Measurements from ENCODE around the gene SMIM9. TPM values are rescaled to one million over a fixed set of nuclear protein-coding genes. Genes with fewer than 3 reads are reported as not detected.

Gene SMIM9
- total and polyA plus RNA-seq, 9 of the 15 experiments (the other 6 are each of a cell fraction or from before 2014, with no cell fraction given), result 0.08 TPM; not detected in 8

DNA sequence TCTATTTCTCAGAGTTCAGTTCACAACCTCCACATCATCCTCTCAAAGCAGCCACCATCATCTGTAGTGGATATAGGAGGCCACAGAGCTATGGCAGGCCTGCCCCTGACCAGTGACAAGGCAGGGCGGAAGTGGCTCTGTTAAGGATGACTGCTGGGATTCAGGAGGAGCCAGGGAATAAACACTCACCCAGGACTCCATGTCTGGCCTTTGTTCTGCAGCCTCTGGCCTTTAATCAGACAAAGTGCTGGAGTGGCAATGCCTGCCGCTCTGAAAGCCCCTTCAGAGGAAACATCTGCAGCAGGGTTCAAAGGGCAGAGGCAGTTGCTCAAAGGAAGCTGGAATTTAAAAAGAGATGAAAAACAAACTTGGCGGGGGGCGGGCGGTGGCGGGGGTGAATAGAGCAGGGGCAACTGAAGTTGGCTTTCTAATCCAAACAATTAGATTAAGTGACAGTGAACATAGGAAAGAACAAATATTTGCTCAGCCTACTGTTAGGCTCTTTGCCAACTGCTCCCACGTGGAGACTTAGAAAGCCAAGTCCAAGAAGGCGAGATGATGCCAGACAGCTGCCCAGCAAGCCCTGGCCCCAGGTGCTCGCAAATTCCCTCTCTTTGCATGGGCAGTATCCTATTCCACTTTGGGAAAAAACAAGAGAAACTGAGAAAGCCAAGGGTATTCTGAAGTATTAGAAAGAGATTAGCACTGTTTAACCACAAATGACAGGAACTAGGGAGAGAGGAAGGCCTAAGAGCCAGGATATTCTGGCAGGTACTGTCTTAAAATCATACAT, 34.7 kb downstream of the SMIM9 start (continued):
- TF ChIP-seq RBM39 (optimal IDR thresholded peaks at IDR 0.05; ENCODE audit: low read depth, low read length) (no peak), SMAD4 (CRISPR knock-in tag; conservative IDR thresholded peaks at IDR 0.05) (0 out of 2 replicates have a peak, but pooled peaks have one; percentile 22), ZSCAN29 (IDR thresholded peaks at IDR 0.05) (no peak), ZNF584 (CRISPR knock-in tag; IDR thresholded peaks at IDR 0.05; ENCODE audit: low read depth) (peak; percentile 44; the same call in 1 of the 2 replicates), ARID2 (IDR thresholded peaks at IDR 0.05) (0 out of 2 replicates have a peak, but pooled peaks have one; percentile 16), FOXA3 (CRISPR knock-in tag; conservative IDR thresholded peaks at IDR 0.05 in 1 of 2, IDR thresholded peaks at IDR 0.05 in 1 of 2) (no peak), ZNF668 (CRISPR knock-in tag; IDR thresholded peaks at IDR 0.05) (no peak), E2F3 (CRISPR knock-in tag; IDR thresholded peaks at IDR 0.05) (no peak), NR2C2 (CRISPR knock-in tag; IDR thresholded peaks at IDR 0.05) (0 out of 2 replicates have a peak, but pooled peaks have one; percentile 43), NR2C2 (tag; IDR thresholded peaks at IDR 0.05) (peak; percentile 79), EHMT2 (IDR thresholded peaks at IDR 0.05) (no peak)
- TF ChIP-seq, protein P1, sequence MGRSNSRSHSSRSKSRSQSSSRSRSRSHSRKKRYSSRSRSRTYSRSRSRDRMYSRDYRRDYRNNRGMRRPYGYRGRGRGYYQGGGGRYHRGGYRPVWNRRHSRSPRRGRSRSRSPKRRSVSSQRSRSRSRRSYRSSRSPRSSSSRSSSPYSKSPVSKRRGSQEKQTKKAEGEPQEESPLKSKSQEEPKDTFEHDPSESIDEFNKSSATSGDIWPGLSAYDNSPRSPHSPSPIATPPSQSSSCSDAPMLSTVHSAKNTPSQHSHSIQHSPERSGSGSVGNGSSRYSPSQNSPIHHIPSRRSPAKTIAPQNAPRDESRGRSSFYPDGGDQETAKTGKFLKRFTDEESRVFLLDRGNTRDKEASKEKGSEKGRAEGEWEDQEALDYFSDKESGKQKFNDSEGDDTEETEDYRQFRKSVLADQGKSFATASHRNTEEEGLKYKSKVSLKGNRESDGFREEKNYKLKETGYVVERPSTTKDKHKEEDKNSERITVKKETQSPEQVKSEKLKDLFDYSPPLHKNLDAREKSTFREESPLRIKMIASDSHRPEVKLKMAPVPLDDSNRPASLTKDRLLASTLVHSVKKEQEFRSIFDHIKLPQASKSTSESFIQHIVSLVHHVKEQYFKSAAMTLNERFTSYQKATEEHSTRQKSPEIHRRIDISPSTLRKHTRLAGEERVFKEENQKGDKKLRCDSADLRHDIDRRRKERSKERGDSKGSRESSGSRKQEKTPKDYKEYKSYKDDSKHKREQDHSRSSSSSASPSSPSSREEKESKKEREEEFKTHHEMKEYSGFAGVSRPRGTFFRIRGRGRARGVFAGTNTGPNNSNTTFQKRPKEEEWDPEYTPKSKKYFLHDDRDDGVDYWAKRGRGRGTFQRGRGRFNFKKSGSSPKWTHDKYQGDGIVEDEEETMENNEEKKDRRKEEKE (IDR thresholded peaks at IDR 0.05; ENCODE audit: borderline replicate concordance in 1 of 2, control insufficient read depth in 1 of 2, low read depth in 2 of 2, low read length in 1 of 2), result no peak
- TF ChIP-seq, protein P2, sequence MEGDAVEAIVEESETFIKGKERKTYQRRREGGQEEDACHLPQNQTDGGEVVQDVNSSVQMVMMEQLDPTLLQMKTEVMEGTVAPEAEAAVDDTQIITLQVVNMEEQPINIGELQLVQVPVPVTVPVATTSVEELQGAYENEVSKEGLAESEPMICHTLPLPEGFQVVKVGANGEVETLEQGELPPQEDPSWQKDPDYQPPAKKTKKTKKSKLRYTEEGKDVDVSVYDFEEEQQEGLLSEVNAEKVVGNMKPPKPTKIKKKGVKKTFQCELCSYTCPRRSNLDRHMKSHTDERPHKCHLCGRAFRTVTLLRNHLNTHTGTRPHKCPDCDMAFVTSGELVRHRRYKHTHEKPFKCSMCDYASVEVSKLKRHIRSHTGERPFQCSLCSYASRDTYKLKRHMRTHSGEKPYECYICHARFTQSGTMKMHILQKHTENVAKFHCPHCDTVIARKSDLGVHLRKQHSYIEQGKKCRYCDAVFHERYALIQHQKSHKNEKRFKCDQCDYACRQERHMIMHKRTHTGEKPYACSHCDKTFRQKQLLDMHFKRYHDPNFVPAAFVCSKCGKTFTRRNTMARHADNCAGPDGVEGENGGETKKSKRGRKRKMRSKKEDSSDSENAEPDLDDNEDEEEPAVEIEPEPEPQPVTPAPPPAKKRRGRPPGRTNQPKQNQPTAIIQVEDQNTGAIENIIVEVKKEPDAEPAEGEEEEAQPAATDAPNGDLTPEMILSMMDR (IDR thresholded peaks at IDR 0.05 in 2 of 3, conservative IDR thresholded peaks at IDR 0.05 in 1 of 3; ENCODE audit: insufficient read depth in 2 of 3, low read depth in 1 of 3, low read length in 3 of 3), result no peak
- TF ChIP-seq, protein P3, sequence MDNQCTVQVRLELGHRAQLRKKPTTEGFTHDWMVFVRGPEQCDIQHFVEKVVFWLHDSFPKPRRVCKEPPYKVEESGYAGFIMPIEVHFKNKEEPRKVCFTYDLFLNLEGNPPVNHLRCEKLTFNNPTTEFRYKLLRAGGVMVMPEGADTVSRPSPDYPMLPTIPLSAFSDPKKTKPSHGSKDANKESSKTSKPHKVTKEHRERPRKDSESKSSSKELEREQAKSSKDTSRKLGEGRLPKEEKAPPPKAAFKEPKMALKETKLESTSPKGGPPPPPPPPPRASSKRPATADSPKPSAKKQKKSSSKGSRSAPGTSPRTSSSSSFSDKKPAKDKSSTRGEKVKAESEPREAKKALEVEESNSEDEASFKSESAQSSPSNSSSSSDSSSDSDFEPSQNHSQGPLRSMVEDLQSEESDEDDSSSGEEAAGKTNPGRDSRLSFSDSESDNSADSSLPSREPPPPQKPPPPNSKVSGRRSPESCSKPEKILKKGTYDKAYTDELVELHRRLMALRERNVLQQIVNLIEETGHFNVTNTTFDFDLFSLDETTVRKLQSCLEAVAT (IDR thresholded peaks at IDR 0.05), result 0 out of 4 replicates have a peak, but pooled peaks of 1 of the 2 experiments have one; percentile 8

Measured in K562 (cell line).